ENCODE measurements around the gene TAS1R2. TPM values are rescaled to one million over a fixed set of nuclear protein-coding genes. Genes with fewer than 3 reads are reported as not detected.
A peak's percentile ranks its signal among the peaks of the same experiment; 100 is the strongest.

Gene TAS1R2
- total and polyA plus RNA-seq, 2 experiments from 2014 or later, result not detected

DNA sequence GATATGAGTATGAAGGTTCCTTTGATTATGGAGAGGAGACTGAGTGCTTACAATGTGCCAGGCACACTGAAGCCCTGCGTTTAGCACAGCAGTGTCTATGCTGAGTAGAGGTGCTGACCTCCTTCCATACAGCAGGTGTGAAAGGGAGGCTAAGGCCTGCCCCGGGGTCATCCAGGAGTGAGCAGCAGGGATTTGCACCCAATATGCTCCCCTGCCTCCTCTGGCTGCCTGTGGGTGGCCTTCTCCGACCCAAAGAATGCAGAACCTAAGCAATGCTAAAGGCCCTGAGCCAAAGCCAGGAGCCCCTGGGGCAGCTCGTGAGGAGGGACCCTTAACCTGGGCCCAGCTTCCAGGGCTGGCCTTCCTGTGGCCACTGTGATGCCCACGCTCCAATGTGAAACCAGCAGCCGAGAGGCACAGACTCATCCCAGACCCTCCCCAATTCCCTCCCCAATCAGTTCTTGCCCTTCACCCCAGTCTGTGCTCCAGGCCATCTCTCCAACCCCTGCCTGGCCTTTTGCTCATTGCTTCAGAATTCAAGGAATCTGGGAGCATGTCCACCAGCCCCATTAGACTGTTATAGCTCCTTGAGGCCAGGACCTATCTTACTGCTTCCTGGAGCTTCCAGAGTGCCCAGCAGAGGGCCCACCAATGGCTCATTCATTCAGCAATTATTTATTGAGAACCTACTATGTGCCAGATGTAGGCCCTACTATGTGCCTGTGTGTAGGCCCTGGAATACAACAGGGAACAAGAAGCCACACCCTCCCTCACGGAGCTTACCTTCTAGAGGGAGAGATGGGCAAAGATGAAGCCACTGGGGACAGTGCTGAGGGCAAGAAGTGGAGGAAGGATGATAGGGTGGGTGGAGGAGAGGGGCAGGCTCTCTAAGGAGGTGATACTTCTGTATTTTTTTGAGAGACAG lies 53.3 kb downstream of the TAS1R2 start:
- no peaks in the 10 kb centered on the region for H3K79me2 ChIP-seq (replicated peaks; ENCODE audit: insufficient read depth)
- peaks cover 3% of the 10 kb centered on the region; the same call in 1 of the 3 replicates for H3K4me1 Mint-ChIP-seq
- H3K4me3 Mint-ChIP-seq, result no peak overlapping the region
- no peaks in the 10 kb centered on the region for H3K27me3 ChIP-seq (ENCODE audit: insufficient read depth)
- H3K27me3 Mint-ChIP-seq (ENCODE audit: insufficient read depth, low read depth, poor library complexity), result peaks cover 12% of the 10 kb centered on the region
- H3F3A ChIP-seq (replicated peaks; ENCODE audit: low read depth), result no peaks in the 10 kb centered on the region
- H2AFZ ChIP-seq, result no peak overlapping the region
- no peak overlapping the region for H3K27ac ChIP-seq (ENCODE audit: low read depth)
- no peak overlapping the region for H3K4me3 ChIP-seq
- TF ChIP-seq, protein P1, sequence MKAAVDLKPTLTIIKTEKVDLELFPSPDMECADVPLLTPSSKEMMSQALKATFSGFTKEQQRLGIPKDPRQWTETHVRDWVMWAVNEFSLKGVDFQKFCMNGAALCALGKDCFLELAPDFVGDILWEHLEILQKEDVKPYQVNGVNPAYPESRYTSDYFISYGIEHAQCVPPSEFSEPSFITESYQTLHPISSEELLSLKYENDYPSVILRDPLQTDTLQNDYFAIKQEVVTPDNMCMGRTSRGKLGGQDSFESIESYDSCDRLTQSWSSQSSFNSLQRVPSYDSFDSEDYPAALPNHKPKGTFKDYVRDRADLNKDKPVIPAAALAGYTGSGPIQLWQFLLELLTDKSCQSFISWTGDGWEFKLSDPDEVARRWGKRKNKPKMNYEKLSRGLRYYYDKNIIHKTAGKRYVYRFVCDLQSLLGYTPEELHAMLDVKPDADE (IDR thresholded peaks at IDR 0.05), result no peak
- TF ChIP-seq, protein P2, sequence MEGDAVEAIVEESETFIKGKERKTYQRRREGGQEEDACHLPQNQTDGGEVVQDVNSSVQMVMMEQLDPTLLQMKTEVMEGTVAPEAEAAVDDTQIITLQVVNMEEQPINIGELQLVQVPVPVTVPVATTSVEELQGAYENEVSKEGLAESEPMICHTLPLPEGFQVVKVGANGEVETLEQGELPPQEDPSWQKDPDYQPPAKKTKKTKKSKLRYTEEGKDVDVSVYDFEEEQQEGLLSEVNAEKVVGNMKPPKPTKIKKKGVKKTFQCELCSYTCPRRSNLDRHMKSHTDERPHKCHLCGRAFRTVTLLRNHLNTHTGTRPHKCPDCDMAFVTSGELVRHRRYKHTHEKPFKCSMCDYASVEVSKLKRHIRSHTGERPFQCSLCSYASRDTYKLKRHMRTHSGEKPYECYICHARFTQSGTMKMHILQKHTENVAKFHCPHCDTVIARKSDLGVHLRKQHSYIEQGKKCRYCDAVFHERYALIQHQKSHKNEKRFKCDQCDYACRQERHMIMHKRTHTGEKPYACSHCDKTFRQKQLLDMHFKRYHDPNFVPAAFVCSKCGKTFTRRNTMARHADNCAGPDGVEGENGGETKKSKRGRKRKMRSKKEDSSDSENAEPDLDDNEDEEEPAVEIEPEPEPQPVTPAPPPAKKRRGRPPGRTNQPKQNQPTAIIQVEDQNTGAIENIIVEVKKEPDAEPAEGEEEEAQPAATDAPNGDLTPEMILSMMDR (conservative IDR thresholded peaks at IDR 0.05; ENCODE audit: low read depth in 2 of 2), result peak in 1 of 2 experiments; percentile 26; a peak in 1 of 4 replicates
- no peak overlapping the region for H3K27ac Mint-ChIP-seq
- H3K9me3 Mint-ChIP-seq, result no peaks in the 10 kb centered on the region
- H3K4me2 ChIP-seq, result no peak overlapping the region
- no peaks in the 10 kb centered on the region for H3K9me2 ChIP-seq (ENCODE audit: insufficient read depth)
- H3K36me3 ChIP-seq (ENCODE audit: insufficient read depth), result no peaks in the 10 kb centered on the region
- ATAC-seq (no peak; the same call in 2 of the 3 replicates), DNase-seq (ENCODE audit: low spot score) (no peak)
- H4K20me1 ChIP-seq (replicated peaks; ENCODE audit: insufficient read depth), result no peaks in the 10 kb centered on the region
- no peaks in the 10 kb centered on the region for H3K36me3 Mint-ChIP-seq (ENCODE audit: low read depth)
- no peaks in the 10 kb centered on the region for H3K4me1 ChIP-seq (ENCODE audit: insufficient read depth)

DNA sequence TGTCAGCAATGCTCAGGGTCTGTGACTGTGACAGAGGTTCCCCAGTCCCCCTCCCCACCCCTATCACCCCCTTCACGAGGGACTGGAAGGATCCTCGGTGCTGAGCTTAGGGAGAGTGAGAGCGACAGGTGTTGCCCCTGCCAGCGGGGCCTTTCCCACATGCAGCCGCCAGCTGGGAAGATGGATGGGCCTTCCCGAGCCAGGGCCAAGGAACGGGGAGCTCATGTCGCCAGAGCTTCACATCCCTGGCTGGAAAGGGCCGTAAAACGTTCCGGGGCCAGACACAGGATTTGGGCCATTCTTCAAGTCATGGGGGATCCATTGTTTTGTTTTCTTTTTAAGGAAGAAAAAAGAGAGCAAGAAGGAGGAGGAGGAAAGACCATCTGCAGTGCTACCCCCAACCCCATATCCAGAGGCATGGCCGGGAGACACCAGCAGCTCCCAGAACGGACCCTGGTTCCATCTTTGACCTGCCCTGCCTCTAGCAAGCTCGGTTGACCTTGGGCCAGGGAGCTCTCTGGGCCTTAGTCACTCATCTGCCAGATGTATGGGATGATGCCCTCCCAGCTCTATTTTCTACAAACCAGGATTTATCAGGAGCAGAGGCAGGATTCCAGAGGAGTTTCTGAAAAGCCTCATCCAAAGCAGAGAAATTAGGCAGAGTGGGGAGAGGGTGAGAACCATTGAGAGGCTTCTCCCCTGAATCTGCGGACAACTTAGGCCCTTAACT lies 54.1 kb downstream of the TAS1R2 start:
- Mint-ChIP-seq H3K27me3 (ENCODE audit: insufficient read depth, low read depth, poor library complexity) (peaks cover 7% of the 10 kb centered on the region), H3K4me1 (peaks cover 3% of the 10 kb centered on the region; the same call in 1 of the 3 replicates), H3K27ac (no peak overlapping the region), H3K4me3 (no peak overlapping the region), H3K36me3 (ENCODE audit: low read depth) (no peaks in the 10 kb centered on the region), H3K9me3 (no peaks in the 10 kb centered on the region)
- no peak overlapping the region for H3K27ac ChIP-seq (ENCODE audit: low read depth)
- H2AFZ ChIP-seq, result no peak overlapping the region
- no peaks in the 10 kb centered on the region for H3K4me1 ChIP-seq (ENCODE audit: insufficient read depth)
- ATAC-seq, result peak; percentile 28; the same call in 1 of the 3 replicates
- no peaks in the 10 kb centered on the region for H3K36me3 ChIP-seq (ENCODE audit: insufficient read depth)
- no peak overlapping the region for H3K4me3 ChIP-seq
- H3K79me2 ChIP-seq (replicated peaks; ENCODE audit: insufficient read depth), result no peaks in the 10 kb centered on the region
- DNase-seq (ENCODE audit: low spot score), result no peak
- H3K4me2 ChIP-seq, result no peak overlapping the region
- H4K20me1 ChIP-seq (replicated peaks; ENCODE audit: insufficient read depth), result no peaks in the 10 kb centered on the region
- no peaks in the 10 kb centered on the region for H3K27me3 ChIP-seq (ENCODE audit: insufficient read depth)
- H3F3A ChIP-seq (replicated peaks; ENCODE audit: low read depth), result no peaks in the 10 kb centered on the region
- 0 out of 2 replicates have a peak, but pooled peaks cover 2% of the 10 kb centered on the region for H3K9me2 ChIP-seq (ENCODE audit: insufficient read depth)
- TF ChIP-seq, protein P3, sequence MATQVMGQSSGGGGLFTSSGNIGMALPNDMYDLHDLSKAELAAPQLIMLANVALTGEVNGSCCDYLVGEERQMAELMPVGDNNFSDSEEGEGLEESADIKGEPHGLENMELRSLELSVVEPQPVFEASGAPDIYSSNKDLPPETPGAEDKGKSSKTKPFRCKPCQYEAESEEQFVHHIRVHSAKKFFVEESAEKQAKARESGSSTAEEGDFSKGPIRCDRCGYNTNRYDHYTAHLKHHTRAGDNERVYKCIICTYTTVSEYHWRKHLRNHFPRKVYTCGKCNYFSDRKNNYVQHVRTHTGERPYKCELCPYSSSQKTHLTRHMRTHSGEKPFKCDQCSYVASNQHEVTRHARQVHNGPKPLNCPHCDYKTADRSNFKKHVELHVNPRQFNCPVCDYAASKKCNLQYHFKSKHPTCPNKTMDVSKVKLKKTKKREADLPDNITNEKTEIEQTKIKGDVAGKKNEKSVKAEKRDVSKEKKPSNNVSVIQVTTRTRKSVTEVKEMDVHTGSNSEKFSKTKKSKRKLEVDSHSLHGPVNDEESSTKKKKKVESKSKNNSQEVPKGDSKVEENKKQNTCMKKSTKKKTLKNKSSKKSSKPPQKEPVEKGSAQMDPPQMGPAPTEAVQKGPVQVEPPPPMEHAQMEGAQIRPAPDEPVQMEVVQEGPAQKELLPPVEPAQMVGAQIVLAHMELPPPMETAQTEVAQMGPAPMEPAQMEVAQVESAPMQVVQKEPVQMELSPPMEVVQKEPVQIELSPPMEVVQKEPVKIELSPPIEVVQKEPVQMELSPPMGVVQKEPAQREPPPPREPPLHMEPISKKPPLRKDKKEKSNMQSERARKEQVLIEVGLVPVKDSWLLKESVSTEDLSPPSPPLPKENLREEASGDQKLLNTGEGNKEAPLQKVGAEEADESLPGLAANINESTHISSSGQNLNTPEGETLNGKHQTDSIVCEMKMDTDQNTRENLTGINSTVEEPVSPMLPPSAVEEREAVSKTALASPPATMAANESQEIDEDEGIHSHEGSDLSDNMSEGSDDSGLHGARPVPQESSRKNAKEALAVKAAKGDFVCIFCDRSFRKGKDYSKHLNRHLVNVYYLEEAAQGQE (IDR thresholded peaks at IDR 0.05; ENCODE audit: unreplicated experiment), result no peak
- TF ChIP-seq EZH2 (IDR thresholded peaks at IDR 0.05; ENCODE audit: low read depth, unreplicated experiment) (no peak), ZNF114 (CRISPR knock-in tag; IDR thresholded peaks at IDR 0.05) (no peak), CREB1 (CRISPR knock-in tag; IDR thresholded peaks at IDR 0.05; ENCODE audit: low read depth) (no peak), EZH2phosphoT487 (IDR thresholded peaks at IDR 0.05; ENCODE audit: unreplicated experiment) (no peak), ZNF331 (CRISPR knock-in tag; IDR thresholded peaks at IDR 0.05; ENCODE audit: low read depth) (no peak)
- TF ChIP-seq, protein P2 (conservative IDR thresholded peaks at IDR 0.05; ENCODE audit: low read depth in 2 of 2), result no peak

Measured in GM23338 (cell line).